ENCODE results near the gene PTGES3L. TPM values are rescaled to one million over a fixed set of nuclear protein-coding genes. Genes with fewer than 3 reads are reported as not detected.
"Not testable (repeated sequence)": the region's sequence is repeated elsewhere in the genome, so short reads cannot be mapped to it uniquely, and the experiment has no call there.

Gene PTGES3L
- total and polyA plus RNA-seq, 8 donors, result 0.12 to 1.0 (median 0.29) TPM

DNA sequence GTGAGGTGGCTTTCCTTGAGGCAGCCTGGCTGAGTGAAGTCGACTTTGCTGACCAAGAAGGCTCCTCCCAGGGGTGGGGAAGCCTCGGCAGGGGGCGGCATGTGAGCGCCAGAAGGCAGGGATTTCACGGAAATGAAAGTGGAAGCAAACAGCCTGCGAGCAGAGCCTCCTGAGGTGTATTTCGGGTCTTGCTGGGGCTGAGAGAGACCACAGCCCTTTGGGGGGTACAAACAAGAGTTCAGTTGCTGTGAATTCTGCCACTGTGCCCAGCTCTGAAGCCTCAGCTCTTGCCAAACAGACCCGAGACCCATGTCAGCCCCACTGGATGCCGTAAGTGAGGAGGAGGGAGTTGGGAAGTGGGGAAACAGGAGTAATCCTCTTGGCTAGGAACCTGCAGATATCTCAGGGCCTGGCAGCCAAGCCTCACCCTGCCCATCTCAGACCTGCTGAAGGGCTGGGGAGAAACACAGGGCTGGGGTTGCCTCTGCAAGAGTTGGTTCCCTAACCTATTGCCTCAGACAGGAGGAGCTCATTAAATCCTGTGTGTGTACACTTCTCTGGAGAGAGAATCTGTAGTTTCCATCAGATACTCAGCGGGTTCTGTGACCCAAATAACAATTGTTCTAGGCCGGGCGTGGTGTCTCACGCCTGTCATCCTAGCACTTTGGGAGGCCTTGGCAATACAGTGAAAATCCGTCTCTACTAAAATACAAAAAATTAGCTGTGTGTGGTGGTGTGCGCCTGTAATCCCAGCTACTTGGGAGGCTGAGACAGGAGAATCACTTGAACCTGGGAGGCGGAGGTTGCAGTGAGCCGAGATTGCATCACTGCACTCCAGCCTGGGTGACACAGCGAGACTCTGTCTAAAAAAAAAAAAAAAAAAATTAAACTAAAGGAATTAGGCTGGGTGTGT lies 27.0 kb upstream of the PTGES3L start, which contains the start of gene IFI35:
Gene IFI35 (plus strand): TSS at position 146 of the 913 bp plus-strand sequence. CDS start 164 bp downstream, at position 310.
- intact Hi-C loops (cut with DNase I), result loop anchor here in 1 of 3 donors (10.0 kb wide), 1 partner anchor 208 kb away; the partner anchor contains the start of gene TMEM106A

DNA sequence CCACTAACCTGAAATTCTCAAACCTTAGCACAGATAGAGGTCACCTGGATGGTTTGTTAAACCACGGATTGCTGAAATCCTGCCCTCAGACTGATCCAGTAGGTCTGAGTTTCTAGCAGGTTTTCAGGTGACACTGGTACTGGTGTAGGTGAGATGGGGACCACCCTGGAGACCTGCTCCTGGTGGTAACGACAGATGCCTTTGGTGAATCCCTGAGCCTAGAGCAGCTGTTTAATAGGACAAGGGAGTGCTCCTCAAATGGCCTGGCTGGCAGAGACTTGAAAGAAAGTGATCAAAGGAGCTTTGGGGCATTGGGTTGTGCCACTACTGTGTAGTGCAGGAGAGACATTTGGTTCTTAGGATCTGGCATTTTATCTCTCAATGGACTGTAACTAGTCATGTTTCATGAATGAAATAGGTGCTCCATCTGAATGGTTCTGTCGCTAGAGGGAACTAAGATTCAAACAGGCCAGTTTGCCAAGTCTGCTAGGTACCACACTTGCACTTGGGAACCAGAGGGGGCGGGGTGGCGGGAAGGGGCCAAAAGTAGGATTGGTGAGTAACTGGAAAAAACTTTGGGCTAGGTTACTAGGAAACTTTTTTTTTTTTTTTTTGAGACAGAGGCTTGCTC lies 23.8 kb upstream of the PTGES3L start:
- H3K4me3 ChIP-seq, result no peak overlapping the region
- WGBS, 2 donors, result 79 to 80% methylated on average over 5 of the region's 5 CpGs
- ATAC-seq (no peak), FAIRE-seq (no peak), DNase-seq (peak in 2 of 6 donors; percentile 21 to 25)
- intact Hi-C loops (cut with DNase I), result loop anchor here in 1 of 3 donors (10.0 kb wide), 1 partner anchor 211 kb away; the partner anchor contains the start of gene TMEM106A
- peaks cover 0 to 35% (median 20%) of the 10 kb centered on the region in 3 donors for H3K36me3 ChIP-seq
- no peaks in the 10 kb centered on the region for H3K9me3 ChIP-seq
- H3K27ac ChIP-seq, result no peak overlapping the region
- TF ChIP-seq, protein P1, sequence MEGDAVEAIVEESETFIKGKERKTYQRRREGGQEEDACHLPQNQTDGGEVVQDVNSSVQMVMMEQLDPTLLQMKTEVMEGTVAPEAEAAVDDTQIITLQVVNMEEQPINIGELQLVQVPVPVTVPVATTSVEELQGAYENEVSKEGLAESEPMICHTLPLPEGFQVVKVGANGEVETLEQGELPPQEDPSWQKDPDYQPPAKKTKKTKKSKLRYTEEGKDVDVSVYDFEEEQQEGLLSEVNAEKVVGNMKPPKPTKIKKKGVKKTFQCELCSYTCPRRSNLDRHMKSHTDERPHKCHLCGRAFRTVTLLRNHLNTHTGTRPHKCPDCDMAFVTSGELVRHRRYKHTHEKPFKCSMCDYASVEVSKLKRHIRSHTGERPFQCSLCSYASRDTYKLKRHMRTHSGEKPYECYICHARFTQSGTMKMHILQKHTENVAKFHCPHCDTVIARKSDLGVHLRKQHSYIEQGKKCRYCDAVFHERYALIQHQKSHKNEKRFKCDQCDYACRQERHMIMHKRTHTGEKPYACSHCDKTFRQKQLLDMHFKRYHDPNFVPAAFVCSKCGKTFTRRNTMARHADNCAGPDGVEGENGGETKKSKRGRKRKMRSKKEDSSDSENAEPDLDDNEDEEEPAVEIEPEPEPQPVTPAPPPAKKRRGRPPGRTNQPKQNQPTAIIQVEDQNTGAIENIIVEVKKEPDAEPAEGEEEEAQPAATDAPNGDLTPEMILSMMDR (IDR thresholded peaks at IDR 0.05), result no peak
- no peaks in the 10 kb centered on the region for H3K27me3 ChIP-seq
- peaks cover 5 to 22% (median 7%) of the 10 kb centered on the region in 3 donors for H3K4me1 ChIP-seq

More for the DNA sequence above, 27.0 kb upstream of the PTGES3L start, which contains the start of gene IFI35:
- ATAC-seq (peak; percentile 88 to 97 (median 94)), FAIRE-seq (no peak), DNase-seq (peak; percentile 79 to 92 (median 84))
- WGBS, 2 donors, result 21% methylated on average over 18 of the region's 18 CpGs
- Histone ChIP-seq H3K36me3 (peaks cover 0 to 15% (median 14%) of the 10 kb centered on the region in 3 donors), H3K4me3 (peak within 1 kb of the TSS; percentile 47 to 71 (median 58)), H3K4me1 (peaks cover 0 to 9% (median 0%) of the 10 kb centered on the region in 3 donors), H3K27ac (peak within 1 kb of the TSS; percentile 83 to 96 (median 92)), H3K27me3 (no peaks in the 10 kb centered on the region), H3K9me3 (no peaks in the 10 kb centered on the region)
- TF ChIP-seq, protein P1 (IDR thresholded peaks at IDR 0.05), result peak in 2 of 4 donors; percentile 11 to 13

DNA sequence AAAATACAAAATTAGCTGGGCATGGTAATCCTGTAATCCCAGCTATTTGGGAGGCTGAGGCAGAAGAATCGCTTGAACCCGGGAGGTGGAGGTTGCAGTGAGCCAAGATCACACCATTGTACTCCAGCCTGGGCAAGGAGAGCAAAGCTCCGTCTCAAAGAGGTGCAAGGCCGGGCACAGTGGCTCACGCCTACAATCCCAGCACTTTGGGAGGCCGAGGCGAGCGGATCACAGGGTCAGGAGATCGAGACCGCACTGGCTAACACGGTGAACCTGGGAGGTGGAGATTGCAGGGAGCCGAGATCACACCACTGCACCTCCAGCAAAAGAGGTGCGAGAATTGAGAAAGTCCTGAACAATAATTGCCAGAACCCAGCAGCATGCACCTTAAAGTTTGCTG lies 21.0 kb upstream of the PTGES3L start:
- not testable (repeated sequence) for ATAC-seq, H3K4me3 ChIP-seq, H3K27ac ChIP-seq, FAIRE-seq, H3K9me3 ChIP-seq, H3K27me3 ChIP-seq
- intact Hi-C loops (cut with DNase I), result loop anchor here in 1 of 3 donors (10.0 kb wide), 1 partner anchor 214 kb away; the partner anchor contains the start of gene TMEM106A
- Histone ChIP-seq H3K4me1 (peaks cover 11 to 18% (median 14%) of the 10 kb centered on the region in 3 donors), H3K36me3 (peaks cover 0 to 35% (median 20%) of the 10 kb centered on the region in 3 donors)
- WGBS, 2 donors, result 90 to 94% methylated on average over 13 of the region's 13 CpGs
- DNase-seq, result peak in 2 of 6 donors; percentile 30 to 39

DNA sequence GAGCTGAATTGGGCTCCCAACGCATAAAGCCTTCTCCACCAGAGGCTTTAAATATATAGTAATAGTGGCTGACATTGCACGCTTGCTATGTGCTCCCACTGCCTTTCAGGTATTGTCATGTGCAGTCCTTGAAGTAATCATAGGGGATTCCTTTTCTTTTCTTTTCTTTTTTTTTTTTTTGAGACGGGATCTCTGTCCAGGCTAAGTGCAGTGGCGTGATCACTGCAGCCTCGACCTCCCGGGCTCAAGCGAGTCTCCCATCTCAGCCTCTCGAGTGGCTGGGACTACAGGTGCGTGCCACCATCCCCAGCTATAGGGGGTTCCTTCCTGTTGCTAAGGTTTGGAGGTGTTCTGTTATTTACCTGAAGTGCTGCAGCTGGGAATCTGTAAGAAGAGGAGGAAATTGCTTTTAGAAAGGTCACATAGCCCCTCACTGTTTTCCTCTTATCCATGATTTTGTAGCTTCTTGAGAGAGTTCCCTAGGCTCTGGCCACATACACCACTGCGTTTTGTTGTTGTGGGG lies 19.2 kb upstream of the PTGES3L start:
- DNase-seq (peak in 1 of 6 donors; percentile 19), ATAC-seq (no peak), FAIRE-seq (no peak)
- H3K36me3 ChIP-seq, result peaks cover 0 to 35% (median 20%) of the 10 kb centered on the region in 3 donors
- peak overlapping the region; percentile 86 to 91 (median 88) for H3K27ac ChIP-seq
- TF ChIP-seq, protein P1 (IDR thresholded peaks at IDR 0.05), result no peak
- no peaks in the 10 kb centered on the region for H3K27me3 ChIP-seq
- 5 to 10% methylated on average over 10 of the region's 10 CpGs for WGBS, 2 donors
- no peaks in the 10 kb centered on the region for H3K9me3 ChIP-seq
- peak overlapping the region; percentile 66 to 84 (median 78) for H3K4me3 ChIP-seq
- intact Hi-C loops (cut with DNase I), result no loop called here
- H3K4me1 ChIP-seq, result peaks cover 11 to 18% (median 14%) of the 10 kb centered on the region in 3 donors
